Right lobe of liver (tissue), 6 donors: Measurements from ENCODE around the gene KYAT1. TPM values are rescaled to one million over a fixed set of nuclear protein-coding genes. Genes with fewer than 3 reads are reported as not detected.
"Not testable (repeated sequence)": the region's sequence is repeated elsewhere in the genome, so short reads cannot be mapped to it uniquely, and the experiment has no call there.

Experiments used
- ATAC-seq, 4 donors: fragments of 200-7000 bp; cut with Tn5 transposase; one replicate each; pipeline ENCODE4 v1.9.1; 2020; ENCODE audit warnings: mild to moderate bottlenecking in 4 of 4, moderate library complexity in 4 of 4
- DNase-seq, 3 donors: peaks; one replicate each; pipeline ENCODE4 v3.0.0-alpha.2; 2020
- H3K27ac ChIP-seq, 3 donors: fragments of 200-600 bp; one replicate each; pipeline ENCODE4 v1.8.0; 2022
- H3K27me3 ChIP-seq, 2 donors: fragments of 200-600 bp; one replicate each; pipeline ENCODE4 v1.8.0; 2022
- H3K36me3 ChIP-seq, 4 donors: fragments of 200-600 bp; sonication (generic) in 1 of 4; one replicate each; pipeline versions ENCODE4 v1.5.1 to v1.8.0; 2017 to 2022; ENCODE audit warnings: control low read depth in 1 of 4
- H3K4me1 ChIP-seq, 4 donors: fragments of 200-600 bp; sonication (generic) in 1 of 4; one replicate each; pipeline versions ENCODE4 v1.5.1 to v1.8.0; 2017 to 2022; ENCODE audit warnings: control low read depth in 1 of 4
- H3K4me3 ChIP-seq, 3 donors: fragments of 200-600 bp; one replicate each; pipeline ENCODE4 v1.8.0; 2022
- H3K9me3 ChIP-seq, 4 donors: fragments of 200-600 bp; sonication (generic) in 1 of 4; one replicate each; pipeline versions ENCODE4 v1.5.1 to v1.8.0; 2017 to 2022; ENCODE audit warnings: control low read depth in 1 of 4
- CTCF ChIP-seq, 4 donors: fragments of 200-600 bp in 3 of 4; fragments of 450-650 bp in 1 of 4; IDR thresholded peaks; one replicate each; pipeline versions ENCODE4 v1.5.1 to v1.8.0; 2016 to 2022; ENCODE audit warnings: antibody characterized with exemption in 4 of 4, mild to moderate bottlenecking in 2 of 4
- POLR2A ChIP-seq: fragments of 450-650 bp; IDR thresholded peaks from one replicate; pipeline ENCODE4 v1.6.1; 2017; ENCODE audit warnings: antibody characterized with exemption, mild to moderate bottlenecking
- WGBS: methylation state at CpG from one replicate; pipeline ENCODE4 v1.1.6; 2018; ENCODE audit warnings: low coverage, low lambda C conversion rate; ENCODE audit not compliant: insufficient coverage; ENCODE audit errors: missing lambda C conversion rate; 5-methylcytosine and 5-hydroxymethylcytosine counted together
- intact Hi-C, 2 donors: fragments of 100-400 bp; cut with DNase I; formaldehyde crosslinking; loops; one replicate each; pipeline versions ENCODE4 v1.11.2 to v1.14.1; 2022
- total RNA-seq, 6 experiments: library from RNA; depleted of rRNA in 2 of 6; stranded (reverse); fragments of >200 nt in 2 of 6; fragmentation: NEBNext Ultra II Directional in 3 of 6; extraction: Animal tissue kit (Norgen Biotek cat#: 25700) in 3 of 6; gene quantifications; one replicate each; pipeline versions ENCODE4 v1.1.0 to v1.2.4, GENCODE V29; 2016 to 2023
- donor health status: DM: no; HTN: yes; CAD: no.
- donor health status: DM: no; HTN: no; CAD: no.
- donor health status: DM: no; HTN: no; CAD: no.
- donor health status: DM: no; HTN: yes; CAD: no.
- donor health status: DM: no; HTN: yes; CAD: no.

Gene KYAT1
- total RNA-seq, 6 experiments from 2014 or later: 7.2 to 12.7 (median 10.4) TPM

DNA sequence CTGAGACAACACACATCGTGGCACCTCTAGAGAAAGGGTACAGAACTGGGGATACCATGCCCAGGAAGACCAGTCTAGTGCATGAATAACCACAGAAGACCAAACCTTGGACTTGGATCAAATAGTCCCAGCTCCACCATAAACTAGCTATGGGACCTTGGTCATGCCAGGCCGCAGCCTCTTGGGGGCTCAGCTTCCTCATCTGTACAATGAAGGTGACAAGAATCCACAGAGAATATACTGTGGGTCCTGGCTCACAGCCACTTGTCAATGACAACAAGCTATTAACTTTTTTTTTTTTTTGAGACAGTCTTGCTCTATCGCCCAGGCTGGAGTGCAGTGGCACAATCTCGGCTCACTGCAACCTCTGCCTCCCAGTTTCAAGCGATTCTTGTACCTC lies 3.9 kb downstream of the KYAT1 start:
- ATAC-seq (no peak), DNase-seq (peak in 1 of 3 donors; percentile 22)
- no peaks in the 10 kb centered on the region for H3K36me3 ChIP-seq
- no peaks in the 10 kb centered on the region for H3K27me3 ChIP-seq
- no peaks in the 10 kb centered on the region for H3K9me3 ChIP-seq
- intact Hi-C loops: no loop called here
- peak overlapping the region; percentile 92 to 98 (median 97) for H3K27ac ChIP-seq
- peaks cover 0 to 52% (median 24%) of the 10 kb centered on the region in 4 donors for H3K4me1 ChIP-seq
- 21% methylated on average over 4 of the region's 5 CpGs for WGBS
- no peak overlapping the region for H3K4me3 ChIP-seq
- TF ChIP-seq POLR2A (no peak), CTCF (IDR thresholded peaks at IDR 0.05) (no peak)

GRCh38 chr9:128870941-128871265 lies 10.8 kb downstream of the KYAT1 start:
- H3K4me3 ChIP-seq, H3K9me3 ChIP-seq, H3K27me3 ChIP-seq, H3K36me3 ChIP-seq, H3K27ac ChIP-seq, intact Hi-C loops, ATAC-seq: not testable (repeated sequence)
- WGBS: 93% methylated on average over 6 of the region's 7 CpGs
- peaks cover 0 to 16% (median 4%) of the 10 kb centered on the region in 4 donors for H3K4me1 ChIP-seq
- peak in 1 of 3 donors; percentile 5 for DNase-seq

DNA sequence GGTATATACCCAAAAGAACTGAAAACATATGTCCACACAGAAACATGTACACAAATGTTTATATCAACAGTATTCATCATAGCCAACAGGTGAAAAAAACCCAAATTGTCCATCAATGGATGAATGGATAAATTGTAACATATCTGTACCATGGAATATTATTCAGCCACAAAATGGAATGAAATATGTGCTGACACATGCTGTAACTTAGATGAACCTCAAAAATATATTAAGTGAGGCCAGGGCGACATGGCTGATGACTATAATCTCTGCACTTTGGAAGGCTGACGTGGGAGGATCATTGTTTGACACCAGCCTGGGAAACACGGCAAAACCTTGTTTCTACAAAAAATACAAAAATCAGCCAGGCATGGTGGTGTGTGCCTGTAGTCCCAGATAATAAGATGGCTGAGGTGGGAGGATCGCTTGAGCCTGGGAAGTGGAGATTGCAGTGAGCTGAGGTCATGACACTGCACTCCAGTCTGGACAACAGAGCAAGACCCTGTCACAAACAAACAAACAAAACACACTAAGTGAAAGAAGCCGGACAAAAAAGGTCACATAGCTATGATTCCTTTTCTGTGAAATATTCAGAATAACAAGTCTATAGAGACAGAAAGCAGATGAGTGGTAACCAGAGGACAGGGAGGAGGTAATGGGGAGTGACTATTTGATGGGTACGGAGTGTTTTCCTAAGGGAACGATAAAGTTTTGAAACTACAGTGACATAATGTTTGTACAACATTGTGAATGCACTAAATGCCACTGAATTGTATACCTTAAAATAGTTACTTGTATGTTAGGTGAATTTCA lies 11.4 kb downstream of the KYAT1 start:
- no peaks in the 10 kb centered on the region for H3K27me3 ChIP-seq
- ATAC-seq: no peak
- H3K4me1 ChIP-seq: peaks cover 0 to 12% (median 1%) of the 10 kb centered on the region in 4 donors
- TF ChIP-seq POLR2A (no peak), CTCF (IDR thresholded peaks at IDR 0.05) (no peak)
- no peak overlapping the region for H3K4me3 ChIP-seq
- peak in 1 of 3 donors; percentile 5 for DNase-seq
- intact Hi-C loops: no loop called here
- no peak overlapping the region for H3K27ac ChIP-seq
- WGBS: 72% methylated on average over 7 of the region's 7 CpGs
- H3K36me3 ChIP-seq: no peaks in the 10 kb centered on the region
- H3K9me3 ChIP-seq: no peaks in the 10 kb centered on the region

- H3K4me3 ChIP-seq: no peak overlapping the region
- ATAC-seq (peak; percentile 91 to 94 (median 92)), DNase-seq (peak; percentile 80 to 87 (median 82))
- H3K27me3 ChIP-seq: no peaks in the 10 kb centered on the region
- 46% methylated on average over 2 of the region's 10 CpGs for WGBS
- H3K4me1 ChIP-seq: peaks cover 0 to 33% (median 10%) of the 10 kb centered on the region in 4 donors
- intact Hi-C loops: no loop called here
- no peaks in the 10 kb centered on the region for H3K9me3 ChIP-seq
- no peaks in the 10 kb centered on the region for H3K36me3 ChIP-seq
- peak overlapping the region in 2 of 3 donors; percentile 65 to 68 for H3K27ac ChIP-seq
- TF ChIP-seq POLR2A: peak; percentile 23
- peak; percentile 96 to 99 (median 98) for TF ChIP-seq CTCF (IDR thresholded peaks at IDR 0.05)
These were observed 18.1 kb downstream of the KYAT1 start for GRCh38 chr9:128863647-128864046.

DNA sequence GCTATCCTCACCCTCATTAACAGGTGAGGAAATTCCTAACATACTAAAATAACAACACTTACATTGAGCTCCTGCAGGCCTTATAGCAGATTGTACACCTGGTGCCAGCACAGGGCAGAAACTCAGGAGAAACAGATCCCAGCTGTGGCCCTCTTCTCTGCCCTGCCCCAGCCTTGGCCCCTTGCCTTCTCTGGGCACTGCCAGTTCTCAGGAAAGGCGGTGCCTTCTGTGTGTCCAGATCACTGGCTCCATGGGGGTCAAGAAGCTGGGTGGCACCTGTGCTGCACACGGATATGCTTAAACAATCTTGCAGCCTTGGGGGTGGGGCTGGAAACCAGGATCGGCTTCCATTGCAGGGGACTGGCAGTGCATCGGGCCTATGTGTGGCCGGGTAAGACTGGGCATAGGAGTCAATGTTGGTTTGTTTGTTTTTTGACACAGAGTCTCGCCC lies 19.3 kb downstream of the KYAT1 start:
- H3K27me3 ChIP-seq: no peaks in the 10 kb centered on the region
- intact Hi-C loops: no loop called here

More for the DNA sequence above, 19.3 kb downstream of the KYAT1 start:
- H3K9me3 ChIP-seq: no peaks in the 10 kb centered on the region
- no peak overlapping the region for H3K4me3 ChIP-seq
- H3K36me3 ChIP-seq: no peaks in the 10 kb centered on the region
- 34% methylated on average over 3 of the region's 6 CpGs for WGBS
- ATAC-seq: peak; percentile 52 to 64 (median 60)
- H3K27ac ChIP-seq: peak overlapping the region in 1 of 3 donors; percentile 68
- DNase-seq: peak; percentile 29 to 66 (median 65)
- H3K4me1 ChIP-seq: peaks cover 0 to 33% (median 10%) of the 10 kb centered on the region in 4 donors
- no peak for TF ChIP-seq POLR2A
- TF ChIP-seq CTCF (IDR thresholded peaks at IDR 0.05): no peak
